ENCODE results near the gene SH3RF3. TPM values are rescaled to one million over a fixed set of nuclear protein-coding genes. Genes with fewer than 3 reads are reported as not detected.
A peak's percentile ranks its signal among the peaks of the same experiment; 100 is the strongest.

Gene SH3RF3
- total RNA-seq, 6 donors from 2014 or later = 4.1 to 21.0 (median 8.0) TPM

- ATAC-seq (ENCODE audit: low FRiP score in 2 of 2) (no peak), DNase-seq (no peak)
- TF ChIP-seq CTCF (IDR thresholded peaks at IDR 0.05) = no peak
- TF ChIP-seq EP300 (IDR thresholded peaks at IDR 0.05) = no peak
- no peak for TF ChIP-seq POLR2AphosphoS5 (IDR thresholded peaks at IDR 0.05)
- no peak for TF ChIP-seq POLR2A (IDR thresholded peaks at IDR 0.05)
- 77 to 84% methylated on average over 10 of the region's 10 CpGs for WGBS, 2 donors
- Histone ChIP-seq H3K4me1 (peaks cover 18 to 48% (median 28%) of the 10 kb centered on the region in 4 donors), H3K36me3 (no peaks in the 10 kb centered on the region), H3K27me3 (no peaks in the 10 kb centered on the region), H3K27ac (peak overlapping the region in 2 of 4 donors; percentile 12 to 49), H3K9me3 (no peaks in the 10 kb centered on the region), H3K4me3 (no peak overlapping the region)
Observed at GRCh38 chr2:109480486-109481195, 351.6 kb downstream of the SH3RF3 start.

- Histone ChIP-seq H3K36me3 (no peaks in the 10 kb centered on the region), H3K27me3 (no peaks in the 10 kb centered on the region), H3K27ac (peak overlapping the region in 2 of 4 donors; percentile 12 to 49), H3K4me1 (peaks cover 18 to 44% (median 27%) of the 10 kb centered on the region in 4 donors), H3K9me3 (no peaks in the 10 kb centered on the region), H3K4me3 (no peak overlapping the region)
- WGBS, 2 donors = 65 to 86% methylated on average over 5 to 9 of the region's 9 CpGs
- ATAC-seq (ENCODE audit: low FRiP score in 2 of 2) (peak in 1 of 2 donors; percentile 27), DNase-seq (peak in 1 of 2 donors; percentile 63)
- no peak for TF ChIP-seq CTCF (IDR thresholded peaks at IDR 0.05)
- TF ChIP-seq POLR2AphosphoS5 (IDR thresholded peaks at IDR 0.05) = no peak
- no peak for TF ChIP-seq POLR2A (IDR thresholded peaks at IDR 0.05)
- no peak for TF ChIP-seq EP300 (IDR thresholded peaks at IDR 0.05)
Observed at GRCh38 chr2:109481196-109481555, 352.2 kb downstream of the SH3RF3 start.

DNA sequence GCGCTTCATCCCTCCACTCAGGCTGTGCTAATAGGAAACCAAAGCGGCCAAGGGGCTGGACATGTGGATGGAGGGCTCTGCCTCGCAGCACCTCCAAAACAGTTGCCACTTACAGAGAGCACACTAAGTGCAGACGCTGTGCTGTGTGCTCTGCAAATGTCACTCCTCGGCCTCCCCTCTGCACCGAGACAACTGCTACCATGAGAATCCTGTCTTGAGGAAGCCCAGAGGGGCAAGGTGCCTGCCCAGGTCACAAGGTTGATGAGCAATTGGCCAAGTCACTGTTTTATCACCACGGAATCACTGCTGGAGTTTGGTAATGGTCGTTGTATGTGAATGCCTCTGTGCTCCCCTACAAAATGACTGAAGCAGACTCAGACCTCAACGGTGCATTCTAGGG lies 352.6 kb downstream of the SH3RF3 start:
- WGBS, 2 donors = 87 to 88% methylated on average over 5 to 9 of the region's 9 CpGs
- Histone ChIP-seq H3K4me1 (peaks cover 18 to 40% (median 27%) of the 10 kb centered on the region in 4 donors), H3K27ac (peak overlapping the region in 2 of 4 donors; percentile 49 to 62), H3K4me3 (no peak overlapping the region), H3K27me3 (no peaks in the 10 kb centered on the region), H3K36me3 (no peaks in the 10 kb centered on the region), H3K9me3 (no peaks in the 10 kb centered on the region)
- DNase-seq (no peak), ATAC-seq (ENCODE audit: low FRiP score in 2 of 2) (no peak)
- TF ChIP-seq CTCF (IDR thresholded peaks at IDR 0.05) = no peak

DNA sequence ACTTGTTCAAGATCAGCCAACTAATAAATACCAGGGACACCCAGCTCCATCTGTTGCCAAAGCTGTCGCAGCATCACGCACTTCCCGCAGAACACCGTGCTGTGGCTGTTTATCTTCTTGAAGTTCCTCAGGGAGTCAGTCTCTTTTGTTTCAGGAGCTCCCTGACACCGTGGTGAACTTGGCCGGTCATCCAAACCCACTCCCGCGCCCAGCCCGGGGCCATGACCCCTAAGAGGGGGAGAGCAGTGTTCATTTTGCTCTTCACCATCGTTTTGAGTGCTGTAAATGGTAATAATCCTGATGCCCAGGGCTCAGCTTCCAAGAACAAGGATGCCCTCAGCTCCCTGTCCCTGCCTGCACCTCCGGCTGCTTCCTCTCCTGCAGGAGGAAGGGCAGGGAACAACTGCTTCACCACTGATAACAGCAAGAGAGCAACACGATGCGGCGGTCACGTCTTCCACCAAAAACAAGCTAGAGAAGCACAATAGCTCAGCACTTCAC lies 353.4 kb downstream of the SH3RF3 start:
- no peak for TF ChIP-seq CTCF (IDR thresholded peaks at IDR 0.05)
- peak in 2 of 4 donors; percentile 3 to 50 for TF ChIP-seq EP300 (IDR thresholded peaks at IDR 0.05)
- TF ChIP-seq POLR2A (IDR thresholded peaks at IDR 0.05) = no peak
- TF ChIP-seq POLR2AphosphoS5 (IDR thresholded peaks at IDR 0.05) = peak; percentile 52 to 76
- ATAC-seq (ENCODE audit: low FRiP score in 2 of 2) = no peak

More for the DNA sequence above, 353.4 kb downstream of the SH3RF3 start:
- Histone ChIP-seq H3K27ac (peak overlapping the region in 3 of 4 donors; percentile 43 to 62 (median 49)), H3K4me1 (peaks cover 18 to 40% (median 27%) of the 10 kb centered on the region in 4 donors), H3K4me3 (no peak overlapping the region), H3K27me3 (no peaks in the 10 kb centered on the region), H3K36me3 (no peaks in the 10 kb centered on the region), H3K9me3 (no peaks in the 10 kb centered on the region)
- peak in 1 of 2 donors; percentile 56 for DNase-seq
- WGBS, 2 donors = 53 to 57% methylated on average over 15 of the region's 15 CpGs

Data from upper lobe of left lung (tissue), 6 donors.